SKM-1 (cell line): ENCODE measurements around the gene SYCP1.
"Not testable (repeated sequence)": the region's sequence is repeated elsewhere in the genome, so short reads cannot be mapped to it uniquely, and the experiment has no call there.

ENCODE experiments used
- DNase-seq: peaks from one replicate; lab custom pipeline; 2025; ENCODE audit not compliant: unreplicated experiment; lab: John Stamatoyannopoulos, UW

The SYCP1 gene

DNA sequence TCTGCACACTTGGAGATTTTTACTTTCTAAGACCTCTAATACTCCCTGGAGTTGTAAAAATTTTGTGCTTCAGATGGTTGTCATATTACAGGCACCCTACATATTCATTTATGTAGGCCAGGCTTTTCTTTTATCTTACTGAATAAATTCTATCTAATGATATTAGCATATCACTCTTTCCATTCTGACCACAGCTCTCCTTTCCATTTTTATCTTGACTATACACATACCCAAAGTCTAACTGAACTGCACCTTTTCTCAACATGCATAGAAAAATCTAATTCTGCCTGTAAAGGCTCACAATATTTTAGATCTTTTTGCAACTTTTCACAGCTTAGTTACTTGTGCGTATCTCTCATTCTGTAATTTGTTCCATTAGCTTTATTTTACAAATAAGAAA, 122.2 kb downstream of the SYCP1 start:
- DNase-seq, result no peak

DNA sequence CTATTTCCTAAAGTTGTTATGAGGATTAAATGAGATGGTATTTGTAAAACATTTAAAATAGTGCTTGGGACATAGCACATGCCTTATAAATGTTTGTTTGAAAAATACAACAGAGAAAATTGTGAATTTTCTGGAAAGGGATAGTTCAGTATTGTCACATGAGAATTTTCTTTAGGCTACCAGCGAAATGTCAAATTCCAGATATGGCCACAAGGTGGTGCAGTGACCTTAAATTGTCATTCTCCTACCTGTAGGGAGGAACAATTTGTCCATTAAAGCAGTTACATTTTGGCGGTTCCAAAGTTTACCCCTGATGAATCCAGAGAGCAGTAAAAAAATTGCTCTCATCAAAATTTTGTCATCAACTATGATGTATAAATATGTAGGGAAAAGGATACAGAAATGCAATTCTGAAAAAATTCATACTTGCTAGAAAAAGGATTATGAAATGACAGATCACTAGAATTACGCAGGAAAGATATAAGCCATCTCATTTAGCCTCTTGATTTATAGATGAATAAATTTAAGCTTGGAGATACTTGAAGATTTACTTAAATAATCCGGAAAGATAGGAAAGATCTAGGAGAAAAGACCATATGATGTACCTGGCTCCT, 124.7 kb downstream of the SYCP1 start:
- DNase-seq, result peak; percentile 22

DNA sequence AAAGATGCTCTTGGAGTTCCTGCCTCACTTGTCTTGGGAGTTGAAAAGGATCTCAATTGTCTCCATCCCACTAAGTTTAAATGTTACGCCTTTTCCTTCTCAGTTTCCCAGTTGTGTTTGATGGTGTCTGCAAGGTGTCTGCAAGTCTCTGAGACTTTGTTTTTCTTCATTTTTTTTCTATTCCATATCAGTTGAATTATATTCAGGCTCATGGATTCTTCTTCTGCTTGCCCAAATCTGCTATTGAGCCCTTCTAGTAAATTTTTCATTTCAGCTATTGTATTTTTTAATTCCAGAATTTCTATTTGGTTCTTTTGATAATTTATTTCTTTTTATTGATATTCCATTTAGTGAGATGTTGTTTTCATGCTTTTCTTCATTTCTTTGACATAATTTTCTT, 127.6 kb downstream of the SYCP1 start:
- DNase-seq, result no peak

DNA sequence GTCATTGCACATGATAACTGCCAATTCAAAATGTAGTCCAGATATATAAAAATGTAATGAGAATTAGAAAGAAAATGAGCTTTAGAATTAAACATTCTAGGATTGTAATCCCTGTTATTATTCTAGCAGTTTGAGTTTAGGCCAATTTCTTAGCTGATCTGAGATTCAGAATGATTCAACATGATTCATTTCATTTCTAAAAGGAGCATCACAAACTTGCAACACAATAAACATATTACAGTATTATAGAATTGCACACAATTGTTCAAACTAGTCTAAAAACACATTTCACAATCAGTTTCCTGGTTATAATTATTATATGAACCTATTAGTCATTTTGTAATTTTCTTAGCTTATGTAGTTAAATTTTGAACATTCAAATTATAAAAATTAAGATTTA, 131.6 kb downstream of the SYCP1 start:
- no peak for DNase-seq

DNA sequence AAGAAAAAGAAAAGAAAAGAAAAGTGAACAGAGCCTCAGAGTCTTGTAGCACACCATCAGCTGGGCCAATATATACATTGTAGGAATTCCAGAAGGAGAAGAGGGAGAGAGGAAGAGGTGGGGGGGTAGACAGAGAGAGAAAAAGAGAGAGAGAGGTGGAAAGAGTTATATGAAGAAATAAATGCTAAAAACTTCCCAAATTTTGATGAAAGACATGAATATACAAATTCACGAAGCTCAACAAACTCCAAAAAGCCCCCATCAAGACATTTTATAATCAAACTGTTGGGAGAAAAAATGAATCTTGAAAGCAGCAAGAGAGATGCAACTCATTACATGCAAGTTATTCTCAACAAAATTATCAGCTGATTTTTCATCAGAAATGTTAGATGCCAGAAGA, 133.4 kb downstream of the SYCP1 start:
- DNase-seq, result no peak

DNA sequence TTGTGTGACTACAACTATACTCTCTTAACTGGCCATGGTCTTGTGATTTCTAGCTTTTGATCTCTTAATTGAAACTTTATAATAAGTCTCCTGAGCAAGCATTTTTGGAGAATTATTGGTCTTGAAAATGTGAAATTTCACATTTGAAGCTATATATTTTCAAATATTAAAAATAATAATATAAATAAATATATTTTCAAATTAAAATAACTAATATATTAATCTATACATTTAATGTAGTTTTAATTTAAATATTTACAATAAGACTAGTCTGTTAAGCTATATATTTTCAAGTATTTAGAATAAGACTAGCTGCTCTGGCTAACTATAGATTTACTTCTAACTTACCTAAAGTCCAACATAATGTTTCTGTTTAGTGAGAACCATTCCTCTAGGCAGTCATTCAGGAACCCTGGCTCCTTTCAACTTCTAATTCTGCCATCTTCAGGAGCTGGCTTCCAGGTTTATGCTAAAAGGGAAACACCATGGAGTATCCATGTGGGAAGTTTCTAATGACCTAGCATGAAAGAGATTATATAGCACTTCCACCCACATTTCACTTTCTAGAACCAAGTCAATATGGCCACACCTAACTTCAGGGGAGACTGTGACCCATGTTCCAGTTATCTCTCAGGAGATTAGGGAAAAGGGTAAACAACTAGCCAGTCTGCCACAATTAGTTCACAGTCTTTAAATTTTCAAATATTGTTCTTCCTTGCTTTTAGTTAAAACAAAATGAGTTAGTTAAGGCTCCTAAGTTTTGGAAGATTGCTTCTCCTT, 143.0 kb downstream of the SYCP1 start:
- no peak for DNase-seq

DNA sequence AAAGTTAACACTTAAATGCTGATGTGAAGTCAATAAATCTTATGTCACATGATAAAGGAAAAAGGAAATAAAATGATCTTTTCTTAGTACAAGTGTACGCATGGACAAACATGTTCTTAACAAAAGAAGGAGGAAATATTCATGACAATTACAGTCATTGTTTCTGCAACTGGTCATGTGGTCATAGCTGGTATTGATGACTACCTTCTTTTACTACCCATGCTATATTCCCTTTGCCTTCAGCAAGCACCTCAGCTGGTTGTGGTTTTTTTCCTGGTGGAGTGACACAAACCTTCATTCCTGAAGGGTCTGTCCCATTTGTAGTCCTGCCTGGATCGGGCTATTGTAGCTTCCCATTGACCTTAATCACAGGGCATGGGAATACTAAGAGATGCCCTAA, 151.5 kb downstream of the SYCP1 start:
- DNase-seq, result no peak

DNA sequence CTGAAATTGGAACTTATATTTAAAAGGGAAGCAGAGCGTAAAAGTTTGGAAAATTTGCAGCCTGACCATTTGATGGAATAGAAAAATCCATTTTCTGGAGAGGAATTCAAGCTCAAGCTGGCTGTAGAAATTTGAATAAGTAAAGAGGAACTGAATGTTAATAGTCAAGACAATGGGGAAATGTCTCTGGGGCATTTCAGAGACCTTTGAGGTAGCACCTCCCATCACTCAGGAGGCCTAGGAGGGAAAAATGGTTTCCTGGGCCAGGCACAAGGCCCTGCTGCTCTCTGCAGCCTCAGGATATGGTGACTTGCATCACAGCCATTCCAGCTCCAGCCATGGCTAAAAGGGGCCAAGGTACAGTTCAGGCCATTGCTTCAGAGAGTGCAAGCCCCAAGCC, 157.3 kb downstream of the SYCP1 start:
- peak; percentile 40 for DNase-seq

DNA sequence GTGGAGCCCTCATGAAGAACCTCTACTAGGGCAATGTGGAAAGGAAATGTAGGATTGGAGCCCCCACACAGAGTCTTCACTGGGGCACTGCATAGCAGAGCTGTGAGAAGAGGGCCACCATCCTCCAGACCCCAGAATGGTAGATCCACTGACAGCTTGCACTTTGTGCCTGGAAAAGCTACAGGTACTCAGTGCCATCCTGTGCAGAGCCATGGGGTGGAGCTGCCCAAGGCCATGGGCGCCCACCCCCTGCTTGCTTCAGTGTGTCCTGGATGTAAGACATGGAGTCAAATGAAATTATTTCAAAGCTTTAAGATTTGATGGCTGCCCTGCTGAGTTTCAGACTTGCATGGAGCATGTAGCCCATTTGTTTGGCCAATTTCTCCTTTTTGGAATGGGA, 157.8 kb downstream of the SYCP1 start:
- DNase-seq, result no peak

DNA sequence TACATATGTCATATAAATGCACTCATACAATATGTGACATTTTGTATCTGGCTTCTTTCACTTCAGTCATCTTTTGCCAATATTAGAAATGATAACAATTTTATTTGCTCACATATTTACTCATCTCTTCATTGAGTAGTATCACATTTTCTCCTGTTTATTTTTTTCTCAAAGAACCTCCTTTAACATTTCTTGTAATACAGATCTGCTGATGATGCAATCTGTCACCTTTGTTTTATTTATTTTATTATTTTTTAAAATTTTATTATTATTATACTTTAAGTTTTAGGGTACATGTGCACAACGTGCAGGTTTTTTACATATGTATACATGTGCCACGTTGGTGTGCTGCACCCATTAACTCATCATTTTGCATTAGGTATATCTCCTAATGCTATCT, 159.1 kb downstream of the SYCP1 start:
- DNase-seq, result no peak

DNA sequence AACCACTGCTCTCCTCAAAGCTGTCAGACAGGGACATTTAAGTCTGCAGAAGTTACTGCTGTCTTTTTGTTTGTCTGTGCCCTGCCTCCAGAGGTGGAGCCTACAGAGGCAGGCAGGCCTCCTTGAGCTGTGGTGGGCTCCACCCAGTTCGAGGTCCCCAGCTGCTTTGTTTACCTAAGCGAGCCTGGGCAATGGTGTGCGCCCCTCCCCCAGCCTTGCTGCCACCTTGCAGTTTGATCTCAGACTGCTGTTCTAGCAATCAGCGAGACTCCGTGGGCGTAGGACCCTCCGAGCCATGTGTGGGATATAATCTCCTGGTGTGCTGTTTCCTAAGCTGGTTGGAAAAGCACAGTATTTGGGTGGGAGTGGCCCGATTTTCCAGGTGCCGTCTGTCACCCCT, 164.9 kb downstream of the SYCP1 start:
- not testable (repeated sequence) for DNase-seq

DNA sequence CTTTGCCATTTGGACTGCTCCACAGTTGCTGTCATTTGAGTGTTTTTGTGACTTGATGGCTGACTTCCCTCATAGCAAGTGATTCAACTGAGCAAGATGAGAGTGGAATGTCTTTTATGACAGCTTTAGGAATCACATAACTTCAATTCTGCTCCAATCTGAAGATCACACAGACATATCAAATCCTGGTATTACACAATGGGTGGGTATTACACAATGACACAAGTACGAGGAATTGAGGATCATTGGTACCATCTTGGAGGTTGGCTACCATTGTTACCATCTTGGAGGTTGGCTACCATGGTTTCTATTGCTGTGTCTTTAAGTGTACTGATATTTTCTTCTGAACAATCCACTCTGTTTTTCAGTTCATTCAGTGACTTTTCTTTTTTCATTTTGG, 166.5 kb downstream of the SYCP1 start:
- no peak for DNase-seq

DNA sequence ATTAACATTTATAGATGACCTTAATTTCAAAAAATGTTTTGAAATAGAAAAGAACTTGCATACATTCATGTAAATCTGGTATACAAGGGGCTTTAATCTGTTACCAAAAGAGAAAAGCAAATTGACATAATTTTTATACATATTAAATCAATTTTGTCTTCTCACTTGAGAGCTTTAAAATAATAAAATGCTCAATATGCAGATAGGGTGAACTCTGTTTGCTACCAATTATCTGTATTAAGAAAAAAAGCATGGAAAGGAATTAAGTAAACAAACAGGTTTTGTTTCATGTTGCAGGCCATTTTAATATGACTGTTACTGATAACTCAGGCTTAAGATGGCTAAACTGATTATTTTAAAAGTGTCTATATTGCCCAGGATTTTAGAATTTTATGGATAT, 168.9 kb downstream of the SYCP1 start:
- DNase-seq, result no peak

DNA sequence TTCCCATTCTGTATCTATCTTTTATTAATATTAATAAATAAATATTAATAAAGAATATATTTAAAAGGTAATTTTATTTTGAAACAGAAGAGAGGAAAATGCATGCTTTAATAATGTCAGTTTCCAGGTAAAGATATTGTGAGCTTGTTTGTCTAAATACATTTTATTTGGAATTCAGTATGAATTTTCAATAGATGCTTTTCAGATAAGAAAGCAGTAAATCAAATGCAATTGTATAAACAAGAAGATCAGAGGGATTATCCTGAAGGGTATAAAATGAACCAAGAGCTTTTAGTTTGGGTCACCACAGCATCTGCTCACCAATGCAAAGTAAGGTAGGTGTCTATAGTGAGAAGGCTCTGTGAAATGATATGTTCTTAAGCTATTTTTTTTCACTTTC, 174.9 kb downstream of the SYCP1 start, which contains the start of gene TSHB:
TSS of gene TSHB (plus strand) at position 301 of the 400 bp plus-strand sequence. CDS start 3,537 bp downstream, outside the sequence.
- DNase-seq, result no peak

DNA sequence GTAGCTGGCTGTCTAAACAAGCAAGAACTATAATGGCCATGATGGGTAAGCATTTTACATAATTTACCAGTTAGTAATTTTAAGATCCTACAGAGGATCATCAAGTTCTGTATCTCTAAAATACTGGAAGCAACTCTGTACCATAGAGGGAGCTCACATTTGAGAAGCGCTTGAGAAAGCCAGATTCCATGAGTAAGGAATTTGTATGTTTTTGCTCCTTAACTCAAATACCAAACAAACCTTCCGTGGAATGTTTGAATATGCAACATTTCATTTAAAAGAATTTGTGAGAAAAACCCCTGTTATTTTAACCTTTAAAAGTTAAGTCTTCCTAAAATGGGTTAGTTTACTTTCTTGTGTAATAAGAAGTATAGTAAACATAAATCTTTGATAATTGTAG, 176.9 kb downstream of the SYCP1 start:
- DNase-seq, result no peak

DNA sequence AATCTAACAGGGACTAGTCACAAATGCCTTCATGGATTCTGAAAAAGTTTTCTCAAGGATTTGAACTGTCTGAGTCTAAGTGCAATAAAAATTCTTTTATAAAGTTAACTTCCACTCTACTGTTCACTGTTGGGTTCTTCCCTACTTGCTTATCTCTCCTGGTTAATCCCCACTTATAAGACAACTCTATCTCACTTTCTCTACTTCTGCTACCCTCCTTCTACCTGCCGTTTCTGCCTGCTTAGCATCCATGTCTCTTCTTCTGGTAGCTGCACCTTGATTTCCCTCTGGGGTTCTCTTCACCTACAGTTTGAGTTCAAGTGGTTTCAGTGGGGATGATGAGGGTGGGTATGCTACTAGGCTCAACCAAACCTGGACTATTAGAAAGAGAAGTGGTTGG, 181.0 kb downstream of the SYCP1 start:
- DNase-seq, result no peak

DNA sequence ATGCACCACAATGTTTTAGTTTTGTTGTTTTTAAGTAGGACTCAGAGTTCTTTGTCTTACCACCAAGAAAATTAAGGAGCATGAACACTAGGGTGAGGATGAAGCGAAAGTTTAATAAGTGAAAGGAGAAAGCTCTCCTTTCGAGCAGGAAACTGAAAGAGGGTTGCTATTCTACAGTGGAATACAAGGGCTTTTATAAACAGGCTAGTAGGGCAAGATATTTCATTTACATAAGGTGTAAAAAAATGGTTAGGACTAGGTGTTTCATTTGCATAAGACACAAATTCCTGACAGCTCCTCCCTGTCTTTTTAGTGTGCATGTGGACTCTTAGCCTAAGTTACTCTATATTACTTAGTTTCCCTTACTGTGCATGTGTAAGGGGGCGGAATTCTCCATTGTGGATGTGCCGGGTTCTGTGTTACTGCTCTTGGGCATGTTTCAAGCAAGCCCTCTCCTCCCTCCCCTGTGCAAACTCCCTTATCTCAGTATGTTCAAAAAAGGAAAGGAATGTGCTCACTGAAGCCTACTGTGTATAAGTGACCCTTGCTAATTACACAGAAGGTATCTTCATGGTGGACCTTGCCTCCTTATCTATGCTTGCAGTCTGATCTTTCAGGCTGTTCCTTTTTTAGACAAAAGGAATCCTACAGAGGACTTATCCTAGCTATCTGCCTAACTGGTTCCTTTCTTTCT, 182.3 kb downstream of the SYCP1 start:
- no peak for DNase-seq

DNA sequence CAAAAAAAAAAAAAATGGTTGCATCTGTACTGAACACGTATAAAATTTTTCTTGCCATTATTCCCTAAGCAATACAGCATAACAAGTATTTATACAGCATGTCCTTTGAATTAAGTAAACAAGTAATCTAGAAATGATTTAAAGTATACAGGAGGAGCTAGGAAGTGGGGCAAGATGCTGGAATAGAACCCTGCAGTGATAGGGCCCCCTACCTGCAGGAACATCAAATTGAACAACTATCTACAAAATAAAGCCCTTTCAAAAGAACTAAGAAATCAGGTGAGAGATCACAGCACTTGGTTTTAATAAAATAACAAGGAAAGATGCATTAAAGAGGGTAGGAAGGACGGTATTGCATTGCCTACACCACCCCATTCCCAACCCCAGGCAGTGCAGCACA, 185.8 kb downstream of the SYCP1 start:
- no peak for DNase-seq

DNA sequence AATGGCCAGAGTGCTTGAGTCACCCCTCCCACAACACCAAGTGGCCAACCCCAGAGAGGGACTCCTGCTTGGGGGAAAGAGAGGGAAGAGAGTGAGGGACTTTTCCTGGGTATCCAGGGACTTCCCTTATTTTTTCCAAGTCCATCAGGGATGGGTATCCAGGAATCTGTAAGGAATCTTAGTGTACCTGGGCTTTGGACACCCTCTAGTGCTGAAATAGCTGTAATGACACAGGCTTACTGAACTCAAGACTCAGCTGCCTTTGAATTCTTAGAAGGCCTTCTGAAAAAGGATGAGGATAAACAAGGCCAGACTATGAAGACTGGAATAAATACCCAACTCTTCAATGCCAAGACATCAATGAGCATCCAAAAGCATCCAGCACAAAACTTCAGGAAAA, 187.0 kb downstream of the SYCP1 start:
- no peak for DNase-seq
